ENCODE measurements around the gene ZDHHC13. TPM values are rescaled to one million over a fixed set of nuclear protein-coding genes. Genes with fewer than 3 reads are reported as not detected.

ZDHHC13 gene
- total and polyA plus RNA-seq, 9 of the 15 experiments (the other 6 are each of a cell fraction or from before 2014, with no cell fraction given): 4.7 to 18.6 (median 10.0) TPM

- no peak for TF ChIP-seq YBX1 (IDR thresholded peaks at IDR 0.05)
- TF ChIP-seq ZBTB43 (CRISPR knock-in tag; IDR thresholded peaks at IDR 0.05): no peak
- no peak for TF ChIP-seq HNRNPK (IDR thresholded peaks at IDR 0.05; ENCODE audit: low read depth, low read length, poor library complexity, severe bottlenecking)
Measured at GRCh38 chr11:19196432-19196831, 79.5 kb downstream of the ZDHHC13 start (continued).

- Histone ChIP-seq H3K9ac (ENCODE audit: insufficient read depth in 1 of 2, low read depth in 2 of 2, low read length in 2 of 2) (no peak overlapping the region), H3K27ac (ENCODE audit: extremely low read depth, low read depth, low read length) (no peak overlapping the region), H3K4me2 (ENCODE audit: insufficient read depth, low read length) (no peak overlapping the region), H3K4me1 (replicated peaks in 1 of 2; ENCODE audit: control insufficient read depth in 2 of 2, insufficient read depth in 2 of 2, low read length in 2 of 2) (no peaks in the 10 kb centered on the region; a peak in 1 of 5 replicates), H3K36me3 (ENCODE audit: control insufficient read depth, insufficient read depth, low read length) (no peaks in the 10 kb centered on the region), H3K9me3 (replicated peaks; ENCODE audit: control insufficient read depth, insufficient read depth, low read depth, low read length) (no peaks in the 10 kb centered on the region), H3K79me2 (ENCODE audit: control insufficient read depth, insufficient read depth, low read length) (no peaks in the 10 kb centered on the region), H3K27me3 (ENCODE audit: control insufficient read depth in 2 of 2, insufficient read depth in 2 of 2, low read length in 2 of 2) (peaks cover 12 to 19% of the 10 kb centered on the region in 2 experiments; a peak in 4 of 5 replicates), H3K9me1 (ENCODE audit: control insufficient read depth, insufficient read depth, low read length) (no peaks in the 10 kb centered on the region), H4K20me1 (replicated peaks; ENCODE audit: control insufficient read depth, insufficient read depth, low read length) (no peaks in the 10 kb centered on the region), H2AFZ (ENCODE audit: low read depth, low read length) (no peak overlapping the region), H3K4me3 (no peak overlapping the region)
- DNase-seq (ENCODE audit: extremely low read depth in 1 of 4, low spot score in 3 of 4): no peak
- intact Hi-C loops (cut with micrococcal nuclease) (no loop called here), in situ Hi-C loops (cut with MboI) (no loop called here)
- WGBS (ENCODE audit: insufficient coverage, low coverage, missing lambda C conversion rate): 9% methylated on average over 7 of the region's 7 CpGs
- ATAC-seq: no peak
- ChIA-PET POLR2A (interaction anchor here (1.5 to 1.8 kb wide), 3 partner anchors 15 to 20 kb away, joined by 3 to 4 read pairs (median 4); no protein-coding TSS in a partner anchor), CTCF (ENCODE audit: low intra/inter-chr PET ratio) (no interaction called here)
- FAIRE-seq: no peak
- TF ChIP-seq PYGO2 (tag; IDR thresholded peaks at IDR 0.05) (no peak), PTTG1 (tag; IDR thresholded peaks at IDR 0.05; ENCODE audit: low read depth) (no peak), TCFL5 (CRISPR knock-in tag; conservative IDR thresholded peaks at IDR 0.05) (no peak), ZNF561 (CRISPR knock-in tag; conservative IDR thresholded peaks at IDR 0.05) (no peak), BRD4 (IDR thresholded peaks at IDR 0.05) (no peak)
- no TSS peak for BruUV-seq (replicated peaks)
Measured at GRCh38 chr11:19199048-19199447, 82.1 kb downstream of the ZDHHC13 start.

All from K562 (cell line).